HepG2 (cell line): ENCODE measurements around the gene FAM193A. TPM values are rescaled to one million over a fixed set of nuclear protein-coding genes. Genes with fewer than 3 reads are reported as not detected.

Experiments used
- ATAC-seq: fragments of 200-7000 bp; cut with Tn5 transposase; 3 replicates; pipeline ENCODE4 v1.9.1; 2020; ENCODE audit warnings: mild to moderate bottlenecking, moderate library complexity
- BruUV-seq: library from RNA; stranded (reverse); fragments of 400-500 nt; replicated peaks from 2 replicates; lab custom pipeline; 2021; lab: Mats Ljungman, UMichigan
- CTCF ChIA-PET: fragments of 300-600 bp; formaldehyde crosslinking; extraction: SDS; loops from one replicate; lab custom pipeline; 2021; ENCODE audit warnings: low total read pairs, inconsistent platforms, low intra/inter-chr PET ratio; lab: Yijun Ruan, JAX
- POLR2A ChIA-PET: fragments of 350-600 bp; sonication (Branson Sonifier 250); formaldehyde crosslinking; loops from one replicate; lab custom pipeline; 2020; ENCODE audit warnings: antibody characterized with exemption, inconsistent platforms; lab: Yijun Ruan, JAX
- DNase-seq: peaks from one replicate; pipeline ENCODE4 v3.0.0-alpha.2; 2015; ENCODE audit warnings: low spot score
- FAIRE-seq: peaks from 3 replicates; lab custom pipeline; 2011; peaks lifted over from hg19 to GRCh38; lab: Jason Lieb, UNC
- H2AFZ ChIP-seq: one replicate; pipeline ENCODE4 v1.6.1; 2011; ENCODE audit warnings: low read length, inconsistent platforms
- H3K27ac ChIP-seq: fragments of 300-600 bp; 3 replicates; pipeline ENCODE4 v1.8.0; 2011; ENCODE audit warnings: mixed run types, mild to moderate bottlenecking, mixed read lengths, low read length, inconsistent platforms; ENCODE audit not compliant: insufficient read depth; ENCODE audit errors: extremely low read length
- H3K27me3 ChIP-seq, 2 experiments: fragments of 200-600 bp in 1 of 2; 2 replicates in 1 of 2; 3 replicates in 1 of 2; pipeline versions ENCODE4 v1.6.0 to v1.8.0; 2011; ENCODE audit warnings: low read length in 2 of 2, mild to moderate bottlenecking in 2 of 2, moderate library complexity in 2 of 2, inconsistent platforms in 1 of 2; ENCODE audit not compliant: insufficient read depth in 2 of 2, control insufficient read depth in 1 of 2
- H3K36me3 ChIP-seq, 2 experiments: fragments of 200-600 bp in 1 of 2; replicated peaks in 1 of 2; 2 replicates in 1 of 2; 3 replicates in 1 of 2; pipeline versions ENCODE4 v1.5.1 to v1.8.0; 2011; ENCODE audit warnings: low read length in 2 of 2, inconsistent platforms in 1 of 2; ENCODE audit not compliant: insufficient read depth in 2 of 2, control insufficient read depth in 1 of 2
- H3K4me1 ChIP-seq: 2 replicates; pipeline ENCODE4 v1.5.1; 2012; ENCODE audit warnings: low read length, inconsistent platforms; ENCODE audit not compliant: insufficient read depth
- H3K4me2 ChIP-seq: 2 replicates; pipeline ENCODE4 v1.6.0; 2011; ENCODE audit warnings: low read depth, low read length, inconsistent platforms
- H3K4me3 ChIP-seq, 3 experiments: fragments of 200-600 bp in 1 of 3; sonication (generic), shearing (Covaris generic) in 1 of 3; replicated peaks in 1 of 3; 2 replicates each; pipeline ENCODE4 v1.5.1; 2011 to 2016; ENCODE audit warnings: low read length in 3 of 3, inconsistent platforms in 2 of 3, low read depth in 2 of 3, mild to moderate bottlenecking in 2 of 3, control low read depth in 1 of 3, mixed read lengths in 1 of 3; ENCODE audit not compliant: insufficient read depth in 1 of 3
- H3K79me2 ChIP-seq: one replicate; pipeline ENCODE4 v1.6.1; 2011; ENCODE audit warnings: low read length, inconsistent platforms; ENCODE audit not compliant: insufficient read depth
- H3K9ac ChIP-seq: 2 replicates; pipeline ENCODE4 v1.6.0; 2011; ENCODE audit warnings: mild to moderate bottlenecking, low read depth, low read length, inconsistent platforms; ENCODE audit not compliant: insufficient read depth
- H3K9me3 ChIP-seq: 2 replicates; pipeline ENCODE4 v1.5.1; 2012; ENCODE audit warnings: mild to moderate bottlenecking, low read length
- H4K20me1 ChIP-seq: 2 replicates; pipeline ENCODE4 v1.6.0; 2011; ENCODE audit warnings: inconsistent platforms, mild to moderate bottlenecking, low read length, moderate library complexity; ENCODE audit not compliant: insufficient read depth
- FOSL2 ChIP-seq: sonication (generic); formaldehyde crosslinking; IDR thresholded peaks from 2 replicates; pipeline ENCODE4 v1.4.0; 2020; ENCODE audit warnings: missing genetic modification reagents
- FOXA3 ChIP-seq: IDR thresholded peaks from 2 replicates; pipeline ENCODE4 v1.6.1; 2016; ENCODE audit warnings: missing genetic modification reagents, missing compliant biosample characterization
- MEIS1 ChIP-seq: sonication (generic); formaldehyde crosslinking; IDR thresholded peaks from 2 replicates; pipeline ENCODE4 v1.9.0; 2021; ENCODE audit warnings: mild to moderate bottlenecking, missing genetic modification reagents, moderate library complexity, borderline replicate concordance
- RBM39 ChIP-seq: fragments of 200-400 bp; formaldehyde crosslinking; IDR thresholded peaks from one replicate; pipeline ENCODE4 v1.6.1; 2018; ENCODE audit warnings: antibody characterized with exemption, mild to moderate bottlenecking, low read depth, low read length; ENCODE audit not compliant: poor library complexity, severe bottlenecking
- SIN3B ChIP-seq: fragments of 150-350 bp; IDR thresholded peaks from 2 replicates; pipeline ENCODE4 v1.6.1; 2014; ENCODE audit warnings: low read length
- ZBTB3 ChIP-seq: sonication (generic); formaldehyde crosslinking; IDR thresholded peaks from 2 replicates; pipeline ENCODE4 v1.4.0; 2020; ENCODE audit warnings: low read depth, mild to moderate bottlenecking, moderate library complexity, missing genetic modification reagents, borderline replicate concordance
- ZNF121 ChIP-seq: sonication (generic); formaldehyde crosslinking; IDR thresholded peaks from 2 replicates; pipeline ENCODE4 v1.5.0; 2020; ENCODE audit warnings: mild to moderate bottlenecking, missing genetic modification reagents
- ZNF841 ChIP-seq: sonication (generic); formaldehyde crosslinking; IDR thresholded peaks from 2 replicates; pipeline ENCODE4 v1.8.1; 2023; ENCODE audit warnings: missing genetic modification reagents, borderline replicate concordance
- WGBS: methylation state at CpG from one replicate; pipeline ENCODE4 v1.1.6; 2017; ENCODE audit warnings: low lambda C conversion rate; 5-methylcytosine and 5-hydroxymethylcytosine counted together
- in situ Hi-C: cut with HindIII; loops from 2 replicates; pipeline ENCODE4 v1.10.0; 2017; ENCODE audit warnings: low pct_unique_long_range_greater_than_20kb; ENCODE audit not compliant: extremely low pct_ligation_motif_present
- intact Hi-C: fragments of 100-400 bp; cut with micrococcal nuclease; formaldehyde crosslinking; loops from one replicate; pipeline ENCODE4 v1.10.0; 2022; ENCODE audit not compliant: unreplicated experiment
- polyA plus RNA-seq, 8 experiments: library from polyadenylated mRNA; depleted of rRNA in 3 of 8; stranded (reverse) in 7 of 8; unstranded in 1 of 8; fragments of >200 nt; fragmentation: Illumina TruSeq in 4 of 8; extraction: Trizol in 4 of 8; gene quantifications; 2 replicates each; pipeline versions ENCODE4 v1.2.1 to v1.2.3, GENCODE V29; 2011 to 2016; ENCODE audit warnings: low read depth in 4 of 8, missing spikeins in 1 of 8, mixed read lengths in 1 of 8; ENCODE audit not compliant: insufficient read depth in 1 of 8
- total RNA-seq, 5 experiments: library from RNA; depleted of rRNA; stranded (reverse); fragments of >200 nt; fragmentation: Illumina TruSeq; extraction: Trizol; gene quantifications; 2 replicates each; pipeline ENCODE4 v1.2.3, GENCODE V29; 2016; ENCODE audit warnings: low read depth in 1 of 5
- TF ChIP-seq, protein P1 (sequence below): sonication (generic); formaldehyde crosslinking; IDR thresholded peaks from 2 replicates; pipeline ENCODE4 v1.4.0; 2020; ENCODE audit warnings: missing genetic modification reagents
- TF ChIP-seq, protein P2 (sequence below): sonication (generic); formaldehyde crosslinking; IDR thresholded peaks from 2 replicates; pipeline ENCODE4 v1.4.0; 2020; ENCODE audit warnings: missing genetic modification reagents
- TF ChIP-seq, protein P3 (sequence below): sonication (generic); formaldehyde crosslinking; IDR thresholded peaks from 2 replicates; pipeline ENCODE4 v1.5.0; 2020; ENCODE audit warnings: missing genetic modification reagents

FAM193A gene
- total and polyA plus RNA-seq, 2 of the 13 experiments (the other 11 are each of a cell fraction or from before 2014, with no cell fraction given), result 5.7 to 8.7 TPM

DNA sequence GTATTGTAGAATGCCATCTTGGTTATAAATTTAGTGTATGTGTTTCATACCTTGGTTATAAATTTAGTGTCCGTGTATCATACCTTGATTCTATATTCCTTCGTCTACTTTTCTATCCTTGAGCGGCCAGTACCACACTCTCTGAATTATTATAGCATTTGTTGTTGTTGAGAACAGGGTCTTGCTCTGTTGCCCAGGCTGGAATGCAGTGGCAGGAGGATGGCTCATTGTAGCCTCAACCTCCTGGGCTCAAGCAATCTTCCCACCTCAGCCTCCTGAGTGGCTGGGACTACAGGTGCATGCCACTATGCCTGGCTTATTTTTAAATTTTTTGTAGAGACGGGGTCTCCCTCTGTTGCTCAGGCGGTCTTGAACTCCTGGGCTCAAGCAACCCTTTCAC, 50.1 kb downstream of the FAM193A start:
- intact Hi-C loops, result no loop called here
- DNase-seq (no peak), ATAC-seq (no peak), FAIRE-seq (no peak)
- Histone ChIP-seq H3K27me3 (no peaks in the 10 kb centered on the region), H3K4me2 (no peak overlapping the region), H2AFZ (no peak overlapping the region), H3K27ac (no peak overlapping the region), H3K9ac (no peak overlapping the region), H3K79me2 (peaks cover 92% of the 10 kb centered on the region), H3K4me1 (peaks cover 30% of the 10 kb centered on the region), H3K36me3 (0 out of 5 replicates have a peak, but pooled peaks cover 0 to 1% of the 10 kb centered on the region in 2 experiments), H3K4me3 (no peak overlapping the region), H3K9me3 (no peaks in the 10 kb centered on the region), H4K20me1 (peaks cover 47% of the 10 kb centered on the region)
- WGBS, result 96% methylated on average over 5 of the region's 5 CpGs
- POLR2A ChIA-PET, result no interaction called here
- in situ Hi-C loops, result no loop called here
- TF ChIP-seq ZNF121 (CRISPR knock-in tag), result peak; percentile 53; the same call in 1 of the 2 replicates
- TF ChIP-seq MEIS1 (CRISPR knock-in tag), result no peak
- CTCF ChIA-PET, result no interaction called here
- BruUV-seq, result no TSS peak

DNA sequence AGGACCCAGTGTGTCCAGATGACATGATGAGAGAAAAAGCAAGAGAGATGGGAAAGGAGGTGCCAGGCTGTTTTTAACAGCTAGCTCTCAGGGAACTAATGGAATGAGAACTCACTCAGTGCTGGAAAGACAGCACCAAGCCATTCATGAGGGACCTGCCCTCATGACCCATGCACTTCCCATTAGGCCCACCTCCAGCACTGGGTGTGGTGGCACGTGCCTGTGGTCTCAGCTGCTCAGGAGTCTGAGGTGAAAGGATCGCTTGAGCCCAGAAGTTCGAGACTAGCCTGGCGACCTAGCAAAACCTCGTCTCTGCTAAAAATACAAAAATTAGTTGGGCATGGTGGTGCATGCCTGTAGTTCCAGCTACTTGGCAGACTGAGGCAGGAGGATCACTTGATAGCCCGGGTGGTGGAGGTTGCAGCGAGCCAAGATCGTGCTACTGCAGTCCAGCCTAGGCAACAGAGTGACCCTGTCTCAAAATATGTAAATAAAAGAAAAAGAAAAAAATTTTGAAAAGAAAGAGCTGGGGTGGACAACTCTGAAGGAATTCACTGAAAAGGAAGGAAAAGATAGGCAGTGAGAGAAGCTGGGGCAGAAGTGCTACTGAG, 50.9 kb downstream of the FAM193A start:
- CTCF ChIA-PET, result no interaction called here
- DNase-seq, result no peak
- TF ChIP-seq FOSL2 (CRISPR knock-in tag), result no peak
- TF ChIP-seq, protein P1, sequence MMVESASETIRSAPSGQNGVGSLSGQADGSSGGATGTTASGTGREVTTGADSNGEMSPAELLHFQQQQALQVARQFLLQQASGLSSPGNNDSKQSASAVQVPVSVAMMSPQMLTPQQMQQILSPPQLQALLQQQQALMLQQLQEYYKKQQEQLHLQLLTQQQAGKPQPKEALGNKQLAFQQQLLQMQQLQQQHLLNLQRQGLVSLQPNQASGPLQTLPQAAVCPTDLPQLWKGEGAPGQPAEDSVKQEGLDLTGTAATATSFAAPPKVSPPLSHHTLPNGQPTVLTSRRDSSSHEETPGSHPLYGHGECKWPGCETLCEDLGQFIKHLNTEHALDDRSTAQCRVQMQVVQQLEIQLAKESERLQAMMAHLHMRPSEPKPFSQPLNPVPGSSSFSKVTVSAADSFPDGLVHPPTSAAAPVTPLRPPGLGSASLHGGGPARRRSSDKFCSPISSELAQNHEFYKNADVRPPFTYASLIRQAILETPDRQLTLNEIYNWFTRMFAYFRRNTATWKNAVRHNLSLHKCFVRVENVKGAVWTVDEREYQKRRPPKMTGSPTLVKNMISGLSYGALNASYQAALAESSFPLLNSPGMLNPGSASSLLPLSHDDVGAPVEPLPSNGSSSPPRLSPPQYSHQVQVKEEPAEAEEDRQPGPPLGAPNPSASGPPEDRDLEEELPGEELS (CRISPR knock-in tag), result no peak
- no peak for TF ChIP-seq FOXA3 (CRISPR knock-in tag)
- TF ChIP-seq, protein P2, sequence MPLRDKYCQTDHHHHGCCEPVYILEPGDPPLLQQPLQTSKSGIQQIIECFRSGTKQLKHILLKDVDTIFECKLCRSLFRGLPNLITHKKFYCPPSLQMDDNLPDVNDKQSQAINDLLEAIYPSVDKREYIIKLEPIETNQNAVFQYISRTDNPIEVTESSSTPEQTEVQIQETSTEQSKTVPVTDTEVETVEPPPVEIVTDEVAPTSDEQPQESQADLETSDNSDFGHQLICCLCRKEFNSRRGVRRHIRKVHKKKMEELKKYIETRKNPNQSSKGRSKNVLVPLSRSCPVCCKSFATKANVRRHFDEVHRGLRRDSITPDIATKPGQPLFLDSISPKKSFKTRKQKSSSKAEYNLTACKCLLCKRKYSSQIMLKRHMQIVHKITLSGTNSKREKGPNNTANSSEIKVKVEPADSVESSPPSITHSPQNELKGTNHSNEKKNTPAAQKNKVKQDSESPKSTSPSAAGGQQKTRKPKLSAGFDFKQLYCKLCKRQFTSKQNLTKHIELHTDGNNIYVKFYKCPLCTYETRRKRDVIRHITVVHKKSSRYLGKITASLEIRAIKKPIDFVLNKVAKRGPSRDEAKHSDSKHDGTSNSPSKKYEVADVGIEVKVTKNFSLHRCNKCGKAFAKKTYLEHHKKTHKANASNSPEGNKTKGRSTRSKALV, result no peak
- TF ChIP-seq, protein P3, sequence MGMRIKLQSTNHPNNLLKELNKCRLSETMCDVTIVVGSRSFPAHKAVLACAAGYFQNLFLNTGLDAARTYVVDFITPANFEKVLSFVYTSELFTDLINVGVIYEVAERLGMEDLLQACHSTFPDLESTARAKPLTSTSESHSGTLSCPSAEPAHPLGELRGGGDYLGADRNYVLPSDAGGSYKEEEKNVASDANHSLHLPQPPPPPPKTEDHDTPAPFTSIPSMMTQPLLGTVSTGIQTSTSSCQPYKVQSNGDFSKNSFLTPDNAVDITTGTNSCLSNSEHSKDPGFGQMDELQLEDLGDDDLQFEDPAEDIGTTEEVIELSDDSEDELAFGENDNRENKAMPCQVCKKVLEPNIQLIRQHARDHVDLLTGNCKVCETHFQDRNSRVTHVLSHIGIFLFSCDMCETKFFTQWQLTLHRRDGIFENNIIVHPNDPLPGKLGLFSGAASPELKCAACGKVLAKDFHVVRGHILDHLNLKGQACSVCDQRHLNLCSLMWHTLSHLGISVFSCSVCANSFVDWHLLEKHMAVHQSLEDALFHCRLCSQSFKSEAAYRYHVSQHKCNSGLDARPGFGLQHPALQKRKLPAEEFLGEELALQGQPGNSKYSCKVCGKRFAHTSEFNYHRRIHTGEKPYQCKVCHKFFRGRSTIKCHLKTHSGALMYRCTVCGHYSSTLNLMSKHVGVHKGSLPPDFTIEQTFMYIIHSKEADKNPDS (CRISPR knock-in tag), result no peak
- no peak for TF ChIP-seq SIN3B
- TF ChIP-seq ZNF841 (CRISPR knock-in tag), result no peak
- TF ChIP-seq ZBTB3, result no peak
- TF ChIP-seq RBM39, result no peak

More for the DNA sequence above, 50.9 kb downstream of the FAM193A start:
- Histone ChIP-seq H3K27ac (no peak overlapping the region), H2AFZ (no peak overlapping the region), H3K79me2 (peaks cover 92% of the 10 kb centered on the region), H3K9me3 (no peaks in the 10 kb centered on the region), H3K36me3 (0 out of 5 replicates have a peak, but pooled peaks cover 0 to 1% of the 10 kb centered on the region in 2 experiments), H3K4me2 (no peak overlapping the region), H3K27me3 (no peaks in the 10 kb centered on the region), H3K4me3 (no peak overlapping the region), H4K20me1 (peaks cover 55% of the 10 kb centered on the region), H3K9ac (no peak overlapping the region), H3K4me1 (peaks cover 23% of the 10 kb centered on the region)
- 96% methylated on average over 8 of the region's 8 CpGs for WGBS
- intact Hi-C loops (no loop called here), in situ Hi-C loops (no loop called here)
- POLR2A ChIA-PET, result no interaction called here
- no peak for FAIRE-seq
- no TSS peak for BruUV-seq
- peak; percentile 33; the same call in 1 of the 3 replicates for ATAC-seq
